Umbilical cord (tissue), 2 donors: ENCODE measurements around the gene CFAP58. TPM values are rescaled to one million over a fixed set of nuclear protein-coding genes. Genes with fewer than 3 reads are reported as not detected.

Experiments used
- DNase-seq: peaks from one replicate; pipeline ENCODE4 v3.0.0-alpha.2; 2015; ENCODE audit warnings: low spot score
- total RNA-seq: library from RNA; depleted of rRNA; stranded (reverse); fragments of >200 nt; gene quantifications from one replicate; pipeline ENCODE4 v1.2.3, GENCODE V29; 2014; ENCODE audit warnings: low replicate concordance; ENCODE audit not compliant: insufficient read depth

The CFAP58 gene
- total RNA-seq, 1 donor from 2014 or later, result 0.48 TPM

DNA sequence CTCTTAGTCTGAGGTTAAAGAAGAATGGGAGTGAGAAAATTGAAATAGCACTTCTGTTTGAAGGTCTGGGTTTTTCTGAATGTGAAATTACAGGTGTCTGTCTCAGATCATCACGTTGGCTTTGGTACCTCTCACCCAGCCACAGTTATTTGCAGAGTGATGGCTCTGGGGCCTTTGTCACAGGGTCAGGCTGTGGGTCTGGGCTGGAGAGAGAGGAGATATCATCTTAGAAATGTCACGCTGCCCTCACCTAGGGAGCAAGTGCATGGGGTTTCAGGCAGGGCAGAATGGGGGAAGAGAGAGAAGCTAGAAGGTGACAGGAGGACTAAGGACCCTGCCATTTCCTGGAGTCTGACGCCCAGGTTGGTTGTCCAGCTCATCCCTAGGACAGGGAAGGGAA is 127.2 kb downstream of the CFAP58 start:
- no peak for DNase-seq

DNA sequence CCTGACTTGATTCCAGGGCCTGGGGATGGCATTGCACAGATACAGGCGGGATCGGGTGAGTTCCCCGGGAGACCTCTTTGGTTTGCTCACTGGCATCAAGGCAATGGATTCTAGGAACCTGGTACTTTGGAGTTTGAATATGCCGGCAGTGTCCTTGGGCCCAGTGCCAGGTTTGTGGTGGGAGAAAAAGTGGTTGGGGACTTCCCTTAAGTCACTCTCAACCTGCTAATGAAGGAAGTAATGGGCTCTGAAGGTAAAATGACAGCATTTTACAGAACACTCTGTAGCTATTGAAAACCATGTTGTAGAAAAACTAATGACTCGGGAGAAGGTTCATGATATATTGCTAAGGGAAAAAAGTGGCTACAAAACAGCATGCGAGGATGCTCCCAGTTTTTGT is 129.9 kb downstream of the CFAP58 start:
- DNase-seq, result no peak

DNA sequence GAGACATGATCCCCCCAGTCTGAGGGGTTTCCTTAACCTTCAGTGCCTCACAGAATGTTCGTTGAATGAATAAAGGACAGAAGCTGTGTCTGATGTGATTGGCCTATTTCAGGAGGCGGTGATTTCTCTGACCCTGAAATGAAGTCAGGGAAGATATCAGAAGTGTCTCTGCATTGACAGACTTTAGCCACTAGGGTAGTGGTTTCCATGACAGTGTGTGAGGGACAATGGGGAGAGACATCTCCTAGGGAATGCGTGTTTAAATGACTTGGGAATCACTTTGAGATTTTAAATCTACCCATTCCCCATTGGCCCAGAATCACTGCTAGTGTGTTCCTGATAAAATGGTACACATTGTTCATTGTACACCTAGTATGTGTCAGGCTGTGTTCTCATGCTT is 132.0 kb downstream of the CFAP58 start:
- no peak for DNase-seq

DNA sequence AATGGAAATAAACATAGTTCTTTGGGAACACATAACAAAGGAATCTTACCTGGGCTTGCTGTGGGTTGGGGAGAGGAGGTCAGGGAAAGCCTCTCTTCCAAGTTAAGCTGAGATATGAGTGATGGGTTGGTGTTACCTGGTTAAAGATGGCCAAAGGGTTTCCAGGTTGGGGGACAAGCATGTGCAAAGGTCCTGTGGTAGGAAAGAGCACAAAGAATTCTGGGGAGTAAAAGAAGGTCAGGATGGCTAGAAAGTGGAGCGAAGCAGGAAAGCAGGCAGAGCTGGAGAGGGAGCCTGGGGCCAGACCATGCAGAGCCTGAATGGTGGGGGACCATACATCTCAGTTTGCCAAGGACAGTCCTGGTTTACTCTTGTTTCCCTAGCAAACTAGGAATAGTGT is 133.2 kb downstream of the CFAP58 start:
- DNase-seq, result no peak

DNA sequence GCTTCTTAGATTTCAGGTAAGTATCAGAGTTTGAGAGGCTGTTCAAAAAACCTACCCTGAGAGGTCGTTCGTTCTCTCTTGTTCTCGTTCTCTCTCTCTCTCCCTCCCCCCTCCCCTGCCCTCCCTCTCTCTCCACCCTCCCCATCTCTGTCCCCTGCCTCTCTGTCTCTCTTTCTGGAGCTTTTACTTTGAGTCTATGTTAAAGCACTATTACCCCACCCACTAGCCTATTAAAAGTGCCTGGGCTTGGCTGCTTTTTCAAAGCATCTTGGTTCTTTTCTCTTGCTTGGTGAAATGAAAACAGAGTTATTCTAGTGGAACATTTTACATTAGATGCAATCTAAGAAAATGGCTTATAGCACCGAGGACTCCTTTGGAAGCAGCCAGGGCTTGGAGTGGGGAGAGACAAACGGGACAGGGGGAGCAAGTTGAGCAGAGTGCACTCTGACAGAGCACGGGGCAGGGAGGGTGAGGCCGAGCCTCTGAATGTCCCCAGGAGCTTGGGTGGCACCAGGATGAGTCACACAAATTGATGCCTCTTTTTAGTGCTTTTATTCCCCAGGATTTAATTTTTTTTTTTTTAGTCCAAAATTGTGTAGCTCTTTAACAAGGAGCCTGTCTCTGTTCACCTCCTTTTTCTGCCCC is 134.3 kb downstream of the CFAP58 start:
- DNase-seq, result no peak

DNA sequence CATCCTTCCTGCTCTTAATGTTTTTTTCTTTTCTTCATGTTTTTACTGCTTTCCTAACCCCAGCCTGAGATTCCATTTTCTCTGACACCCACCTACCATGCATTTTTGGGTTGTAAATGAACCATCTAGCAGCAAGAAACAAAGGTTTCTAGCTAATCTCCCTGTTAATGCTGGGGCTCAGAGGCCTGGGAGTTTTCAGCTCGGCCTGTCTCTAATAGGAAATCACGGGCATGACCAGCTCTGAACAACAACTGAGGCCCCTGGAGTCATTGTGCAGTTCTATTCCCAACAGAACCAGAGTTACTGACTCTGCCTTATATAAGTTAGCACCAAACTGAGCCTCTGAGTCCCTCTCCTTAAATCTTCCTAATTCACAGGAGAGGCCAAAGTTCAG is 134.8 kb downstream of the CFAP58 start:
- DNase-seq, result no peak

DNA sequence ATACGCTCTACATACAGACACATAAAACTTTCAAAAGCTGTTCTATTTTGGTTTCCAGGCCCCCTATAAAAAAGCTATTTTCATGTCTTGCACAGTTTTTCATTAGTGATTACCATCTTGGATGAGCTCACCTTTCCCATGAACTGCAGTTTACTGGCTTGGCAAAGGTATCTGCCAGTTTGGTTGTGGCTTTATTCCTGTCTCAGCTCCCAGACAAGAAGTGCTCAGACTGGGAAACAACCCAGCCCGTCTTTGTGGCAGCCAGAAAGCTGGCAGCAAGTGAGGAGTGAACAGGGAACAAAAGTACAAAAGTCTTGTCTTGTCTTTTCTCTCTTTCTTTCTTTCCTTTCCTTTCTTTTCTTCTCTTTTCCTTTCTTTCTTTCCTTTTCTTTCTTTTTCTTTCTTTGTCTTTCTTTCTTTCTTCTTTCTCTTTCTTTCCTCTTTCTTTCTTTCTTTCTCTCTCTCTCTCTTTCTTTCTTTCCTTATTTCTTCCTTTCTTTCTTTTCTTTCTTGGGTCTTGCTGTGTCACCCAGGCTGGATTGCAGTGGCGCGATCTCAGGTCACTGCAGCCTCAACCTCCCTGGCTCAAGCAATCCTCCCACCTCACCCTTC is 138.8 kb downstream of the CFAP58 start:
- DNase-seq, result peak; percentile 8

DNA sequence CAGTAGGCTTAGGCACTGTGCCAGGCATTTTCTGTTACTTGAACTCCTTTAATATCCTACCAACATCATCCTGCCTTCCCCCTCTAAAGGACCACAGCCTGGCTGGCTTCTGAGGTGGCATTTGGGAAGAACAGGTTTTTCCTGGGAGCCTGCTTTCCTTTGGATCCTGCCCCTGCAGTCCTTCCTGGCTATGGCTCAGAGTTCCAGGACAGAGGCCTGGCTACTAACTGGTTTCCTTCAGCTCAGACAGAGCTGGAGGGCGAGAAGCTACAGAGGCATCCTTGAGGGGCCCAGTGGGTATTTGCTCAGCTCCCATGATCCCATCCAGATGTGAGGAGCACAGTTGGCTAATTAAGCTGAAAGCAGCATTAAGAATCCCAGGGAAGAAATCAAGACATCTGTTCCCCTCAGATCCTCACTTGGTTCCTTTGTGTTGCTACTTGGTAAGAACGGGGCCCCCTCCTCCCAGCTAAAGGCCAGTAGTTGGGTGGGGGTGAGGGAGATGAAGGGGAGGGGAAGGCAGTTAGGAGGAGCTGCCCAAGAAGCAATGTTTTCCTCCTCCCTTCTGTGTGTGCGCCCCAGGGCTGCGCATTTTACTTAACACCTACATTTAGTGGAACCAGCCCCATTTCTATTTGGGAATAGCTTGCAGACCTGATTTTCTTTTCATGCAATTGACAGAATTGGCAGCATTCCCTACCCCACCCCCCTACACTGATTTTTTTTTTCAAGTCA is 144.9 kb downstream of the CFAP58 start:
- no peak for DNase-seq

DNA sequence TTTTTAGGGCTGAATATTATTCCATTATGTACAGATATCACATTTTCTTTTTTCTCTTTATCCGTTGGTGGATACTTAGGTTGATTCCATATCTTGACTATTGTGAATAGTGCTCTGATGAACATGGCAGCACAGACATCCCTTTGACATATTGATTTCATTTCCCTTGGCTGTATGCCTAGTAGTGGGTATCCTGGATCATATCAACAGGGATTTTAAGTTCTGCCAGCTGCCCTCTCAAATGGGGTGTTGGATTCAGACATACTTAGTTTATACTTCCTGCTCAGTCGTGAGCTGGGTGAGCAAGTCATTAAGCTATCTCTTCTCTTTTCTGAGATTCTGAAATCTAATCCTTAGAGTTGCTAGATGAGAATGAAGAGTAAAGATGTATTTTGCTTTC is 147.8 kb downstream of the CFAP58 start:
- DNase-seq, result no peak

DNA sequence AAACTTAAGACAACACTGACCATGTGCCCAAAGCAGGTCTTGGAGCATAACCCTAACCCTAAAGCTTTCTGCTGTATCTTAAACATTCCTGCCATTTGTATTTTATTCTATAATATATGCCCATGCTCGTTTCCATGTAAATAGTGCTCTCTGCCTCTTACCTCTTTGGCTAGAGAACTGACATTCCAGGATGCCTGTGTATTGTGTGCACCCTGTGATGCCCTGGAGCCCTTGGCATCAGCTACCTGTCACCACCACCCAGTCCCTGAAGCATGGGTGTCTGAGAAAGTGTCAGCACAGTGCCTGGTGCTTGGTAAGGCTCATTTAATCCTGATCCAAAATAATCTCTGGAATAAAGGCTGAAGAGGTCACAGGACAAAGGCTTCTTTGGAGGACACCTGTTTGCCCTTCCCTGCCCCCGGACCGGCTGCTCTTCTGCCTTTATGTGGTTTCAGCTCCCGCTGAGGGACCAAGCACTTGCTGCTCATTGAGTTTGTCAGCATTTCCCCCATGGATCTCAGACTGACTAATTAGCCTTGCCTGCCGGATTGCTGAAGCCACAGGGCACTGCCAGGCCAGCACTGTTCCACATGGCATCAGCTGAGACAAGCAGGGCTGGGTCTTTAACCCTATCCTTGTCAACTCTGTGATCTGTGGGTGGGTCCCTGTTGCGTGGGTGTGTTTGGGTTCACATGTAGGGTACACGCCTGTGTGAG is 148.4 kb downstream of the CFAP58 start:
- no peak for DNase-seq

DNA sequence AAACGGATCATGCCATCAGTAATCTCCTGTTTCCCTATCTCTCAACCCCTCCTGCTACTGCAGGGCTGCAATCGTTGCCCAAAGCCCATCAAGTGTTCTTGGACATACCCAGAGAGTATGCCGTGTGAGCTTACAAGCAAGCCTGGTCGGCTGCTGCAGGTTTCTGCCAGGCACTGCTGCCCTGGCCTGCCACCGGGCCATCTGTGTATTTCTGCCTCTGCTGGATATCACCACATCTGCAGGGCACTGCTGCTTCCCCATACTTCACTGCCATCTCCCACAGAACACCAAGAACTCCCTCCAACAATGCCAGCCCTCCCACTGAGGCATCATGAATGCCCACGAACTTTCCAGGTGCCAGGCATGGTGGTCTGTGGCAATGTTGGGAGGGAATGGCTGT is 149.3 kb downstream of the CFAP58 start:
- DNase-seq, result no peak

Other genes with a start within 250 kb of the CFAP58 start
- 22.9 TPM for gene SFR1, start 231.7 kb upstream of the CFAP58 start, total RNA-seq
- 1.7 TPM for gene CFAP43, start 121.5 kb upstream of the CFAP58 start, total RNA-seq
- 58.5 TPM for gene GSTO1, start 98.9 kb upstream of the CFAP58 start, total RNA-seq
- 1.2 TPM for gene GSTO2, start 84.6 kb upstream of the CFAP58 start, total RNA-seq
- gene ITPRIP, start 15.4 kb upstream of the CFAP58 start, total RNA-seq, result 14.7 TPM